SU-DHL-6 (cell line): ENCODE data around the gene KDM4E.

Experiments
- H2AFZ ChIP-seq: fragments of 200-600 bp; sonication (generic); 2 replicates; pipeline ENCODE4 v1.6.1; 2014; ENCODE audit warnings: low read depth, mild to moderate bottlenecking, moderate library complexity, mixed read lengths, antibody characterized with exemption, low read length; ENCODE audit not compliant: severe bottlenecking
- H3F3A ChIP-seq: fragments of 200-600 bp; shearing (Covaris generic); 2 replicates; pipeline ENCODE4 v1.6.0; 2016; ENCODE audit warnings: antibody characterized with exemption, mild to moderate bottlenecking; ENCODE audit not compliant: insufficient read depth
- H3K27ac ChIP-seq: fragments of 200-600 bp; sonication (generic); 2 replicates; pipeline ENCODE4 v1.5.1; 2016; ENCODE audit warnings: low read depth, mild to moderate bottlenecking, low read length, moderate library complexity, mixed read lengths
- H3K27me3 ChIP-seq: fragments of 200-600 bp; sonication (generic), shearing (Covaris generic); 2 replicates; pipeline ENCODE4 v1.6.0; 2014; ENCODE audit warnings: mild to moderate bottlenecking, low read length
- H3K36me3 ChIP-seq: fragments of 200-600 bp; sonication (generic); 2 replicates; pipeline ENCODE4 v1.6.1; 2014; ENCODE audit warnings: mild to moderate bottlenecking, low read length, mixed read lengths
- H3K4me2 ChIP-seq: fragments of 300-600, 200-600 bp; shearing (Covaris generic), sonication (generic); 2 replicates; pipeline ENCODE4 v1.6.0; 2014; ENCODE audit warnings: low read length, low read depth, mild to moderate bottlenecking; ENCODE audit not compliant: poor library complexity, severe bottlenecking
- H3K4me3 ChIP-seq: fragments of 200-600 bp; sonication (generic); 2 replicates; pipeline ENCODE4 v1.5.1; 2014; ENCODE audit warnings: antibody characterized with exemption, low read length, mild to moderate bottlenecking, mixed read lengths; ENCODE audit not compliant: insufficient read depth, poor library complexity, severe bottlenecking
- H3K79me2 ChIP-seq: fragments of 200-600 bp; sonication (generic); 2 replicates; pipeline ENCODE4 v1.6.1; 2014; ENCODE audit warnings: mild to moderate bottlenecking, low read length, moderate library complexity; ENCODE audit not compliant: insufficient read depth
- H3K9ac ChIP-seq: fragments of 200-600 bp; sonication (generic); 2 replicates; pipeline ENCODE4 v1.7.0; 2014; ENCODE audit warnings: mild to moderate bottlenecking, low read length
- H3K9me2 ChIP-seq: fragments of 200-600 bp; sonication (generic); replicated peaks from 2 replicates; pipeline ENCODE4 v1.6.1; 2014; ENCODE audit warnings: low read length; ENCODE audit not compliant: insufficient read depth
- H3K9me3 ChIP-seq: fragments of 200-600 bp; sonication (generic); 2 replicates; pipeline ENCODE4 v1.6.1; 2014; ENCODE audit warnings: low read length, mixed read lengths; ENCODE audit not compliant: insufficient read depth
- H4K20me1 ChIP-seq: fragments of 200-600 bp; sonication (generic); 2 replicates; pipeline ENCODE4 v1.6.1; 2014; ENCODE audit warnings: low read depth, mild to moderate bottlenecking, antibody characterized with exemption, low read length, moderate library complexity, mixed read lengths
- CTCF ChIP-seq: fragments of 200-600 bp; sonication (generic); IDR thresholded peaks from one replicate; pipeline ENCODE4 v1.5.1; 2017; ENCODE audit warnings: antibody characterized with exemption, mild to moderate bottlenecking, low read length, moderate library complexity; ENCODE audit not compliant: insufficient read depth, poor library complexity, severe bottlenecking
- EZH2phosphoT487 ChIP-seq: fragments of 200-600 bp; sonication (generic), shearing (Covaris generic); conservative IDR thresholded peaks from 2 replicates; pipeline ENCODE4 v1.6.1; 2018; ENCODE audit warnings: mild to moderate bottlenecking, antibody characterized with exemption, low read length, moderate library complexity, mixed read lengths

Gene KDM4E

GRCh38 chr11:95055283-95055897 lies 30.3 kb downstream of the KDM4E start:
- no peak overlapping the region for H3K4me3 ChIP-seq
- no peak overlapping the region for H3K27ac ChIP-seq
- H3F3A ChIP-seq, result no peaks in the 10 kb centered on the region
- TF ChIP-seq EZH2phosphoT487, result no peak
- no peak for TF ChIP-seq CTCF
- H3K27me3 ChIP-seq, result no peaks in the 10 kb centered on the region
- H2AFZ ChIP-seq, result no peak overlapping the region
- H4K20me1 ChIP-seq, result no peaks in the 10 kb centered on the region
- H3K9ac ChIP-seq, result no peak overlapping the region
- no peaks in the 10 kb centered on the region for H3K9me2 ChIP-seq
- no peaks in the 10 kb centered on the region for H3K36me3 ChIP-seq
- H3K79me2 ChIP-seq, result no peaks in the 10 kb centered on the region
- no peaks in the 10 kb centered on the region for H3K9me3 ChIP-seq
- no peak overlapping the region for H3K4me2 ChIP-seq

- no peaks in the 10 kb centered on the region for H3K36me3 ChIP-seq
- H3F3A ChIP-seq, result no peaks in the 10 kb centered on the region
- no peaks in the 10 kb centered on the region for H3K9me3 ChIP-seq
- no peaks in the 10 kb centered on the region for H4K20me1 ChIP-seq
- TF ChIP-seq EZH2phosphoT487 (no peak), CTCF (no peak)
- H3K27ac ChIP-seq, result no peak overlapping the region
- no peaks in the 10 kb centered on the region for H3K9me2 ChIP-seq
- H2AFZ ChIP-seq, result no peak overlapping the region
- H3K9ac ChIP-seq, result no peak overlapping the region
- H3K4me3 ChIP-seq, result no peak overlapping the region
- no peaks in the 10 kb centered on the region for H3K79me2 ChIP-seq
- no peaks in the 10 kb centered on the region for H3K27me3 ChIP-seq
- no peak overlapping the region for H3K4me2 ChIP-seq
These were observed 32.9 kb downstream of the KDM4E start for GRCh38 chr11:95057959-95058358.

GRCh38 chr11:95058621-95059020 lies 33.6 kb downstream of the KDM4E start:
- no peak overlapping the region for H2AFZ ChIP-seq
- no peaks in the 10 kb centered on the region for H4K20me1 ChIP-seq
- H3K4me3 ChIP-seq, result no peak overlapping the region
- no peaks in the 10 kb centered on the region for H3K79me2 ChIP-seq
- H3K27me3 ChIP-seq, result no peaks in the 10 kb centered on the region
- H3K9me2 ChIP-seq, result no peaks in the 10 kb centered on the region
- TF ChIP-seq CTCF (no peak), EZH2phosphoT487 (no peak)
- no peaks in the 10 kb centered on the region for H3K9me3 ChIP-seq
- H3K4me2 ChIP-seq, result no peak overlapping the region
- no peaks in the 10 kb centered on the region for H3K36me3 ChIP-seq
- H3K9ac ChIP-seq, result no peak overlapping the region
- no peak overlapping the region for H3K27ac ChIP-seq
- H3F3A ChIP-seq, result no peaks in the 10 kb centered on the region
